OCI-LY3 (cell line): ENCODE data around the gene CMPK2.

ENCODE experiments used
- H2AFZ ChIP-seq: fragments of 200-600, 300-600 bp; shearing (Covaris generic); 2 replicates; pipeline ENCODE4 v1.6.0; 2014; ENCODE audit warnings: antibody characterized with exemption, low read depth, low read length
- H3K27ac ChIP-seq: fragments of 200-600, 300-600 bp; sonication (generic); 2 replicates; pipeline ENCODE4 v1.5.1; 2014; ENCODE audit warnings: mild to moderate bottlenecking, low read length, moderate library complexity, mixed read lengths
- H3K27me3 ChIP-seq: fragments of 200-600, 300-600 bp; sonication (generic); 2 replicates; pipeline ENCODE4 v1.6.1; 2014; ENCODE audit warnings: low read depth, low read length, mixed read lengths
- H3K36me3 ChIP-seq: fragments of 200-600, 300-600 bp; sonication (generic); replicated peaks from 2 replicates; pipeline ENCODE3; 2014; ENCODE audit warnings: low read depth, low read length, mixed read lengths
- H3K4me1 ChIP-seq: fragments of 300-600, 200-600 bp; sonication (generic); 2 replicates; pipeline ENCODE4 v1.6.1; 2014; ENCODE audit warnings: low read length, mixed read lengths
- H3K4me2 ChIP-seq: fragments of 200-600, 300-600 bp; sonication (generic); 2 replicates; pipeline ENCODE4 v1.6.1; 2014; ENCODE audit warnings: low read length, mixed read lengths
- H3K4me3 ChIP-seq: fragments of 300-600, 200-600 bp; sonication (generic); 2 replicates; pipeline ENCODE4 v1.5.1; 2014; ENCODE audit warnings: antibody characterized with exemption, mild to moderate bottlenecking, low read length, moderate library complexity
- H3K79me2 ChIP-seq: fragments of 300-600, 200-600 bp; shearing (Covaris generic); 2 replicates; pipeline ENCODE4 v1.6.1; 2014; ENCODE audit warnings: mild to moderate bottlenecking, low read length, mixed read lengths
- H3K9ac ChIP-seq: fragments of 300-600, 200-600 bp; shearing (Covaris generic); 2 replicates; pipeline ENCODE4 v1.6.0; 2014; ENCODE audit warnings: mild to moderate bottlenecking, low read length, moderate library complexity
- H3K9me3 ChIP-seq: fragments of 200-600, 300-600 bp; shearing (Covaris generic); 2 replicates; pipeline ENCODE4 v1.6.1; 2014; ENCODE audit warnings: low read length, mixed read lengths; ENCODE audit not compliant: insufficient read depth
- H4K20me1 ChIP-seq: fragments of 200-600, 300-600 bp; sonication (generic); 2 replicates; pipeline ENCODE4 v1.6.1; 2016; ENCODE audit warnings: low read length, mixed read lengths; ENCODE audit not compliant: insufficient read depth
- CTCF ChIP-seq: fragments of 200-600, 300-600 bp; sonication (generic); IDR thresholded peaks from 2 replicates; pipeline ENCODE4 v1.5.1; 2014; ENCODE audit warnings: antibody characterized with exemption, low read length, low read depth
- EZH2phosphoT487 ChIP-seq: fragments of 200-600 bp; shearing (Covaris generic); IDR thresholded peaks from 2 replicates; pipeline ENCODE4 v1.6.1; 2018; ENCODE audit warnings: antibody characterized with exemption, mixed run types, low read depth

The CMPK2 gene

GRCh38 chr2:6845312-6845711 lies 20.4 kb downstream of the CMPK2 start:
- H3K4me1 ChIP-seq, result no peaks in the 10 kb centered on the region
- H3K9me3 ChIP-seq, result peaks cover 32% of the 10 kb centered on the region
- no peak for TF ChIP-seq EZH2phosphoT487
- TF ChIP-seq CTCF, result no peak

GRCh38 chr2:6841537-6842287 lies 24.0 kb downstream of the CMPK2 start:
- Histone ChIP-seq H3K27ac (no peak overlapping the region), H3K4me2 (no peak overlapping the region), H3K9ac (no peak overlapping the region), H3K79me2 (no peaks in the 10 kb centered on the region), H3K4me1 (no peaks in the 10 kb centered on the region), H3K9me3 (peaks cover 21% of the 10 kb centered on the region), H2AFZ (no peak overlapping the region), H3K27me3 (no peaks in the 10 kb centered on the region), H3K4me3 (no peak overlapping the region), H4K20me1 (no peaks in the 10 kb centered on the region), H3K36me3 (no peaks in the 10 kb centered on the region)
- TF ChIP-seq CTCF (no peak), EZH2phosphoT487 (no peak)

More at GRCh38 chr2:6845312-6845711, 20.4 kb downstream of the CMPK2 start:
- no peak overlapping the region for H3K4me3 ChIP-seq
- H2AFZ ChIP-seq, result no peak overlapping the region
- H3K9ac ChIP-seq, result no peak overlapping the region
- H4K20me1 ChIP-seq, result no peaks in the 10 kb centered on the region
- no peaks in the 10 kb centered on the region for H3K27me3 ChIP-seq
- H3K27ac ChIP-seq, result no peak overlapping the region
- H3K79me2 ChIP-seq, result no peaks in the 10 kb centered on the region
- no peak overlapping the region for H3K4me2 ChIP-seq
- no peaks in the 10 kb centered on the region for H3K36me3 ChIP-seq

GRCh38 chr2:6838673-6839319 lies 26.9 kb downstream of the CMPK2 start:
- no peak for TF ChIP-seq CTCF
- no peak for TF ChIP-seq EZH2phosphoT487
- H3K79me2 ChIP-seq, result no peaks in the 10 kb centered on the region
- H3K27me3 ChIP-seq, result no peaks in the 10 kb centered on the region
- peaks cover 1% of the 10 kb centered on the region; the same call in 1 of the 2 replicates for H3K9me3 ChIP-seq
- no peak overlapping the region for H3K4me3 ChIP-seq
- no peaks in the 10 kb centered on the region for H4K20me1 ChIP-seq
- no peak overlapping the region for H3K4me2 ChIP-seq
- H3K9ac ChIP-seq, result no peak overlapping the region
- no peaks in the 10 kb centered on the region for H3K36me3 ChIP-seq
- H3K27ac ChIP-seq, result no peak overlapping the region
- no peak overlapping the region for H2AFZ ChIP-seq
- H3K4me1 ChIP-seq, result no peaks in the 10 kb centered on the region

GRCh38 chr2:6835467-6835866 lies 30.2 kb downstream of the CMPK2 start:
- Histone ChIP-seq H3K27me3 (no peaks in the 10 kb centered on the region), H3K79me2 (no peaks in the 10 kb centered on the region), H2AFZ (no peak overlapping the region), H4K20me1 (no peaks in the 10 kb centered on the region), H3K4me3 (no peak overlapping the region), H3K9ac (no peak overlapping the region), H3K27ac (no peak overlapping the region), H3K4me2 (no peak overlapping the region), H3K9me3 (no peaks in the 10 kb centered on the region), H3K4me1 (no peaks in the 10 kb centered on the region), H3K36me3 (no peaks in the 10 kb centered on the region)
- no peak for TF ChIP-seq CTCF
- TF ChIP-seq EZH2phosphoT487, result no peak
